Activated gamma-delta T cell (primary cell): ENCODE measurements around the gene RPN1.

Experiments
- DNase-seq: peaks from one replicate; lab custom pipeline; 2025; lab: John Stamatoyannopoulos, UW

RPN1 gene

GRCh38 chr3:128578346-128578745 lies 72.3 kb downstream of the RPN1 start:
- DNase-seq: no peak

GRCh38 chr3:128577711-128578110 lies 72.9 kb downstream of the RPN1 start:
- no peak for DNase-seq

GRCh38 chr3:128576290-128576689 lies 74.3 kb downstream of the RPN1 start:
- no peak for DNase-seq

GRCh38 chr3:128575777-128576176 lies 74.8 kb downstream of the RPN1 start:
- no peak for DNase-seq

- no peak for DNase-seq
Observed at GRCh38 chr3:128573707-128574162, 76.9 kb downstream of the RPN1 start.

GRCh38 chr3:128573160-128573559 lies 77.5 kb downstream of the RPN1 start:
- DNase-seq: no peak

- no peak for DNase-seq
Observed at GRCh38 chr3:128572644-128573105, 77.9 kb downstream of the RPN1 start.

GRCh38 chr3:128572013-128572412 lies 78.6 kb downstream of the RPN1 start:
- DNase-seq: no peak
